Ascending aorta (tissue), 2 donors: ENCODE results near the gene ELOVL3. TPM values are rescaled to one million over a fixed set of nuclear protein-coding genes. Genes with fewer than 3 reads are reported as not detected.

Experiments
- DNase-seq, 2 donors: peaks; one replicate each; pipeline ENCODE4 v3.0.0-alpha.2; 2019; ENCODE audit warnings: low spot score in 2 of 2
- H3K27ac ChIP-seq, 2 donors: fragments of 200-600 bp; sonication (generic); one replicate each; pipeline ENCODE4 v1.5.1; 2016 to 2017; ENCODE audit warnings: mild to moderate bottlenecking in 1 of 2
- H3K27me3 ChIP-seq: fragments of 200-600 bp; sonication (generic); one replicate; pipeline ENCODE4 v1.5.1; 2017
- H3K36me3 ChIP-seq, 2 donors: fragments of 200-600 bp; sonication (generic); one replicate each; pipeline ENCODE4 v1.5.1; 2016
- H3K4me1 ChIP-seq, 2 donors: fragments of 200-600 bp; sonication (generic); one replicate each; pipeline ENCODE4 v1.5.1; 2016 to 2017; ENCODE audit warnings: mild to moderate bottlenecking in 1 of 2
- H3K4me3 ChIP-seq, 2 donors: fragments of 200-600 bp; sonication (generic); one replicate each; pipeline ENCODE4 v1.5.1; 2016 to 2017; ENCODE audit warnings: mild to moderate bottlenecking in 1 of 2
- H3K9me3 ChIP-seq, 2 donors: fragments of 200-600 bp; sonication (generic); one replicate each; pipeline ENCODE4 v1.5.1; 2016
- CTCF ChIP-seq, 3 experiments: fragments of 200-600 bp in 2 of 3; fragments of 450-650 bp in 1 of 3; sonication (generic) in 2 of 3; IDR thresholded peaks; one replicate each; pipeline ENCODE4 v1.5.1; 2016 to 2019; ENCODE audit warnings: antibody characterized with exemption in 3 of 3, mild to moderate bottlenecking in 1 of 3, moderate library complexity in 1 of 3
- intact Hi-C: fragments of 100-400 bp; cut with DNase I; formaldehyde crosslinking; loops from one replicate; pipeline ENCODE4 v1.15.1; 2023
- total RNA-seq: library from RNA; depleted of rRNA; stranded (reverse); fragments of >200 nt; gene quantifications from one replicate; pipeline ENCODE4 v1.1.0, GENCODE V29; 2016

ELOVL3 gene
- total RNA-seq, 1 donor from 2014 or later, result not detected

- Histone ChIP-seq H3K4me1 (peaks cover 13 to 17% of the 10 kb centered on the region in 2 donors), H3K27me3 (peaks cover 14% of the 10 kb centered on the region), H3K9me3 (no peaks in the 10 kb centered on the region), H3K36me3 (no peaks in the 10 kb centered on the region), H3K4me3 (no peak overlapping the region), H3K27ac (no peak overlapping the region)
- no peak for DNase-seq
- intact Hi-C loops, result no loop called here
- no peak for TF ChIP-seq CTCF (IDR thresholded peaks at IDR 0.05)
These were observed 9.5 kb downstream of the ELOVL3 start for GRCh38 chr10:102235598-102235920.

GRCh38 chr10:102236006-102236405 is 9.9 kb downstream of the ELOVL3 start:
- no peaks in the 10 kb centered on the region for H3K9me3 ChIP-seq
- peaks cover 13 to 14% of the 10 kb centered on the region in 2 donors for H3K4me1 ChIP-seq
- no peak for TF ChIP-seq CTCF (IDR thresholded peaks at IDR 0.05)
- DNase-seq, result no peak
- H3K27me3 ChIP-seq, result peaks cover 10% of the 10 kb centered on the region
- H3K27ac ChIP-seq, result no peak overlapping the region
- intact Hi-C loops, result no loop called here
- no peak overlapping the region for H3K4me3 ChIP-seq
- no peaks in the 10 kb centered on the region for H3K36me3 ChIP-seq

- Histone ChIP-seq H3K27me3 (no peaks in the 10 kb centered on the region), H3K9me3 (no peaks in the 10 kb centered on the region), H3K36me3 (no peaks in the 10 kb centered on the region), H3K27ac (no peak overlapping the region), H3K4me3 (no peak overlapping the region), H3K4me1 (peaks cover 11 to 17% of the 10 kb centered on the region in 2 donors)
- no peak for TF ChIP-seq CTCF (IDR thresholded peaks at IDR 0.05)
- DNase-seq, result no peak
- intact Hi-C loops, result no loop called here
These were observed 11.7 kb downstream of the ELOVL3 start for GRCh38 chr10:102237711-102238252.

- no peaks in the 10 kb centered on the region for H3K9me3 ChIP-seq
- intact Hi-C loops, result loop anchor here (5.0 kb wide), 1 partner anchor 262 kb away; the partner anchor contains the start of genes ACTR1A and SUFU
- TF ChIP-seq CTCF (IDR thresholded peaks at IDR 0.05), result no peak
- H3K27ac ChIP-seq, result no peak overlapping the region
- H3K36me3 ChIP-seq, result no peaks in the 10 kb centered on the region
- no peaks in the 10 kb centered on the region for H3K27me3 ChIP-seq
- no peak for DNase-seq
- H3K4me3 ChIP-seq, result peak overlapping the region; percentile 70 to 71
- peaks cover 13 to 25% of the 10 kb centered on the region in 2 donors for H3K4me1 ChIP-seq
These were observed 14.4 kb downstream of the ELOVL3 start for GRCh38 chr10:102240467-102241031.

- H3K4me3 ChIP-seq, result peak overlapping the region; percentile 70 to 71
- no peak overlapping the region for H3K27ac ChIP-seq
- no peaks in the 10 kb centered on the region for H3K36me3 ChIP-seq
- no peak for TF ChIP-seq CTCF (IDR thresholded peaks at IDR 0.05)
- H3K4me1 ChIP-seq, result peaks cover 13 to 25% of the 10 kb centered on the region in 2 donors
- intact Hi-C loops, result loop anchor here (5.0 kb wide), 1 partner anchor 261 kb away; the partner anchor contains the start of genes ACTR1A and SUFU
- no peaks in the 10 kb centered on the region for H3K9me3 ChIP-seq
- DNase-seq, result no peak
- H3K27me3 ChIP-seq, result no peaks in the 10 kb centered on the region
These were observed 14.9 kb downstream of the ELOVL3 start for GRCh38 chr10:102241032-102241443.
